Endometrial microvascular endothelial cells (primary cell): ENCODE results near the gene METTL2A. TPM values are rescaled to one million over a fixed set of nuclear protein-coding genes. Genes with fewer than 3 reads are reported as not detected.
"Not testable (repeated sequence)": the region's sequence is repeated elsewhere in the genome, so short reads cannot be mapped to it uniquely, and the experiment has no call there.

ENCODE experiments used
- in situ Hi-C: cut with HindIII; loops from 2 replicates; pipeline ENCODE4 v1.10.0; 2017; ENCODE audit warnings: low sequenced_read_pairs, low pct_unique_long_range_greater_than_20kb; ENCODE audit errors: inconsistent ontology term
- total RNA-seq: library from RNA; depleted of rRNA; stranded (reverse); fragments of >200 nt; gene quantifications from one replicate; pipeline ENCODE4 v1.2.3, GENCODE V29; 2015; ENCODE audit errors: inconsistent ontology term

Gene METTL2A
- total RNA-seq, 1 donor from 2014 or later: 21.1 TPM

GRCh38 chr17:62465271-62465670 is 41.6 kb downstream of the METTL2A start:
- in situ Hi-C loops: not testable (repeated sequence)

GRCh38 chr17:62470666-62471379 is 47.1 kb downstream of the METTL2A start:
- in situ Hi-C loops: not testable (repeated sequence)

DNA sequence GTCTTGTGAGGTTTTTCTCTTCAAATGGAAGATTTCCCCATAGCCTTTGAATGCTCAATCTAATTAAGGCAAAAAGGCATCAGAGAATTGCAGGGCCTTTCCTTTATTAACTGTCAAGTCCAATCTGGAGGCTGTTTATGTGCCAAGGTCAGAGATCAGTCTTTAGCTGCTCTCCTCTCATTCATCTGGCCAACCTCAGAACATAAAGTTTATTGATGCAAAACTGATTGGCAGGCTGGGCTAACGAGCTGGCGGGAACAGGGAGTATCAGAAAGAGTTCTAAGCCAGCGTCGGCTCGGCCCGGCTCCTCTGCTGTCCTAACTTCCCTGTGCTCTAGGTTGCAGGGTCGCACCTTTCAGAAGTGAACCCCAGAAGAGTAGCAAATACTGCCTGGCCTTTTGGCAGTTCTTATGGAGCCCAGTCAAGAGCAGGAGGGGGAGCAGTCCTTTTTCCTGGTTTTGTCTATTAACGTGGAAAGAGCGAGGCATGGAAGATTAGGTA is 47.7 kb downstream of the METTL2A start:
- in situ Hi-C loops: not testable (repeated sequence)

- in situ Hi-C loops: not testable (repeated sequence)
These were observed 49.6 kb downstream of the METTL2A start for GRCh38 chr17:62473030-62473982.

DNA sequence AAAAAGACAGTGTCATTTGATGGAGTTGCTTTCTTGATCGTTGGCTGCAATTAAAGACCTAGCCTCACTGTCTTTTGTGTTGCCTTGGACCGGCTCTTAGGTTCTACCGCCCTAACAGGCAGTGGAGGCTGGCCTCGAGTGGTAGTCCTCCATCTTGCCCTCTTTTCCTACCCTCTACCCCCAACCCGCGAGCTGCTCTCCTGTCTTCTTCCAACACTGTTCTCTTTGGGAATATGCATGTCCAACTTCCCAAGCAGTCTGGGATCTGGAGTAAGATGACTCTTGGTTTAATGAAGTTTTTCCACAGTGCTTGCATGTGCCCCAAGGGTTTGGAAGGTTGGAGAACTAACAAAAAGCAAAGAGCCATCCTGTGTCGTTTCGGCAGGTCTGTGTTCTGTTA is 53.4 kb downstream of the METTL2A start:
- in situ Hi-C loops: not testable (repeated sequence)

- in situ Hi-C loops: not testable (repeated sequence)
These were observed 54.2 kb downstream of the METTL2A start for GRCh38 chr17:62477718-62478408.

DNA sequence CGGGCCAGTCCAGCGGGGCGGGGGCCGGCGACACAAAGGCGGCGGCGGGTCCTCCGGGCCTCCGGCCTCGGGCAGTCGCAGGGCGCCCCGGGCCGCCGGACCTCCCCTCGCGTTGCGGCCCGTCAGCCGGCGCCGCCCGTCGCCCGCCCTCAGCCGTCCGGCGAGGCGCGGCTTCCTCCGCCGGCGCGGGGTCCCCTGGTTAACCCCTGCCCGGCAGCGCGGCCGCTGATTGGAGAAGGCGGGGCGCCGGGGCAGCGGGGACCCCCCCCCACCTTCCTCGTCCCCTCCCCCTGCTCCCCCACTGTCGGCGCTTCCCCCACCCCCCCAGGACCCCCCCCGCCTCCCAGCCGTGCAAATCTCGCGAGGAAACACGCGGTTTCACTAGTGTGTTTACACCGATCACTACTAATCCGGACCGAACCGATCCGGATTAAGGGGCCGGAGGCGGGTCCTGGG is 54.8 kb downstream of the METTL2A start, which contains the start of gene TLK2:
TSS of gene TLK2 (plus strand) at position 402 of the 456 bp plus-strand sequence. CDS start 2,301 bp downstream, outside the sequence.
- in situ Hi-C loops: no loop called here

GRCh38 chr17:62478880-62479638 is 55.4 kb downstream of the METTL2A start:
- in situ Hi-C loops: not testable (repeated sequence)

- in situ Hi-C loops: not testable (repeated sequence)
These were observed 56.1 kb downstream of the METTL2A start for GRCh38 chr17:62479639-62480258.

DNA sequence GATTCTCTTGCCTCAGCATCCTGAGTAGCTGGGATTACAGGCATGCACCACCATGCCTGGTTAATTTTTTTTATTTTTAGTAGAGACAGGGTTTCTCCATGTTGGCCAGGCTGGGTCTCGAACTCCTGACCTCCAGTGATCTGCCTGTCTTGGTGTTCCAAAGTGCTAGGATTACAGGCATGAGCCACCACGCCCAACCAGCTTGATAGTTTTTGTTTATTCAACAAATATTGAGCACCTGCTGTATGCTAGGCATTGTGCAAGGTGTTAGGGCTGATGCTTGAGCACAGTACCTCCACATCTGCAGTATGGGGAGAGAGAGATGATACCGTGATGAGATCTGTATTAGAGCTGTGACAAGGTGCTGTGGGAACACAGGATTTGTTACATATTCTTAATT is 58.9 kb downstream of the METTL2A start:
- in situ Hi-C loops: not testable (repeated sequence)

DNA sequence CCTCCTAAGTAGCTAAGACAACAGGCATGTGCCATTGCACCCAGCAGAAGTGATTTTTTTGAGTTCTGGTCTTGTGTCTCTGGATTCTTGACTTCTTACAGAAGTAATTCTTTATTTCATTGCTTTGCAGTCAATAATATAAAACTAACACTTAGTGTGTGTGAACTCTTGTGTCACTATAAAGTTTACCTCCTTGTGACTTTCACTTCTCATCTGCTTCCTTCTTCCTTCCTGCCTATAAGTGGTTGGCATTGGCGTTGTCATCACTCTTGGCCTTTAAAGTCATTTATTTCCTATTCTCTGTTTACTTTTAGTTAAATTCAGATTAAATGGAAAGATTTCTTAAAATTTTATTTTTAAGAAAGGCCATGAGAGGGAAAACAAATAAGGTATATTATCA is 67.3 kb downstream of the METTL2A start:
- in situ Hi-C loops: not testable (repeated sequence)

- in situ Hi-C loops: not testable (repeated sequence)
These were observed 69.5 kb downstream of the METTL2A start for GRCh38 chr17:62493049-62493655.

DNA sequence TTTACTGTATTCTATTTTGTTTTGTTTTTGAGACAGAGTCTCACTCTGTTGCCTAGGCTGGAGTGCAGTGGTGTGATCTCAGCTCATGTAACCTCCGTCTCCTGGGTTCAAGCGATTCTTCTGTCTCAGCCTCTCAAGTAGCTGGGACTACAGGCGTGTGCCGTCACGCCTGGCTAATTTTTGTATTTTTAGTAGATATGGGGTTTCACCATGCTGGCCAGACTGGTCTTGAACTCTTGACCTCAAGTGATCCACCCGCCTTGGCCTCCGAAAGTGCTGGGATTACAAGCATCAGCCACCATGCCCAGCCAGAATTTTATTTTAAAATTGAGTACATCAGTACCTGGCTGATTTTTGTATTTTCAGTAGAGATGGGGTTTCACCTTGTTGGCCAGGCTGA is 70.4 kb downstream of the METTL2A start:
- in situ Hi-C loops: not testable (repeated sequence)

GRCh38 chr17:62496344-62496743 is 72.6 kb downstream of the METTL2A start:
- in situ Hi-C loops: not testable (repeated sequence)

DNA sequence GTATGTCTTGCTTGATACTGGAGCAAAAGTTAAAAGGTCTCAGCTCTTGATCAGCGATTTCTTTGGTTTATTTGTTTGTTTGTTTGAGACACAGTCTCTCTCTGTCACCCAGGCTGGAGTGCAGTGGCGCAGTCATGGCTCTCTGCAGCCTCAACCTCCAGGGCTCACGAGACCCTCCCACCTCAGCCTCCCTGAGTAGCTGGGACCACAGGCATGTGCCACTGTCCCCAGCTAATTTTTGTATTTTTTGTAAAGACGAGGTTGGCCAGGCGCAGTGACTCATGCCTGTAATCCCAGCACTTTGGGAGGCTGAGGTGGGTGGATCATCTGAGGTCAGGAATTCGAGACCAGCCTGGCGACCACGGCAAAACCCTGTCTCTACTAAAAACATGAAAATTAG is 75.1 kb downstream of the METTL2A start:
- in situ Hi-C loops: not testable (repeated sequence)
